PC-9 (cell line): ENCODE data around the gene FPGS. TPM values are rescaled to one million over a fixed set of nuclear protein-coding genes. Genes with fewer than 3 reads are reported as not detected.

Experiments
- BruUV-seq: library from RNA; stranded (reverse); fragments of 400-500 nt; replicated peaks from 2 replicates; lab custom pipeline; 2021; lab: Mats Ljungman, UMichigan
- CTCF ChIA-PET: fragments of 300-600 bp; sonication (Branson Sonifier 250); formaldehyde crosslinking; loops from one replicate; lab custom pipeline; 2022; ENCODE audit warnings: antibody characterized with exemption; lab: Charles Lee
- POLR2A ChIA-PET: fragments of 300-600 bp; sonication (Branson Sonifier 250); formaldehyde crosslinking; loops from one replicate; lab custom pipeline; 2022; ENCODE audit warnings: antibody characterized with exemption; ENCODE audit not compliant: unreplicated experiment; lab: Charles Lee
- DNase-seq, 2 experiments: peaks; one replicate each; pipeline versions ENCODE4 v3.0.0 to v3.0.0-alpha.2; 2015 to 2022; ENCODE audit warnings: mixed read lengths in 1 of 2
- H2AFZ ChIP-seq: fragments of 200-600 bp; sonication (generic); 2 replicates; pipeline ENCODE4 v1.8.1; 2017; ENCODE audit warnings: antibody characterized with exemption
- H3F3A ChIP-seq: fragments of 200-600 bp; sonication (generic); 2 replicates; pipeline ENCODE4 v1.8.1; 2017; ENCODE audit warnings: antibody characterized with exemption, mild to moderate bottlenecking, low read depth; ENCODE audit not compliant: insufficient read depth
- H3K27ac ChIP-seq: fragments of 200-600 bp; sonication (generic); 2 replicates; pipeline ENCODE4 v1.6.1; 2016; ENCODE audit warnings: mixed run types
- H3K27me3 ChIP-seq: fragments of 200-600 bp; sonication (generic); 2 replicates; pipeline ENCODE4 v1.6.1; 2016; ENCODE audit warnings: low read depth, mixed run types; ENCODE audit not compliant: insufficient read depth
- H3K36me3 ChIP-seq: fragments of 200-600 bp; sonication (generic); 2 replicates; pipeline ENCODE4 v1.6.1; 2016; ENCODE audit warnings: low read depth, mixed run types
- H3K4me1 ChIP-seq: fragments of 200-600 bp; sonication (generic); replicated peaks from 2 replicates; pipeline ENCODE4 v1.6.1; 2016; ENCODE audit warnings: mixed run types; ENCODE audit not compliant: insufficient read depth
- H3K4me2 ChIP-seq: fragments of 200-600 bp; sonication (generic); 2 replicates; pipeline ENCODE4 v1.6.1; 2017; ENCODE audit warnings: mixed run types
- H3K4me3 ChIP-seq: fragments of 200-600 bp; sonication (generic); 2 replicates; pipeline ENCODE4 v1.6.1; 2016; ENCODE audit warnings: mixed run types
- H3K79me2 ChIP-seq: fragments of 200-600 bp; sonication (generic); 2 replicates; pipeline ENCODE4 v1.6.1; 2017; ENCODE audit warnings: low read depth, mixed run types
- H3K9me2 ChIP-seq: fragments of 200-600 bp; sonication (generic); 2 replicates; pipeline ENCODE4 v1.8.1; 2017; ENCODE audit warnings: mild to moderate bottlenecking; ENCODE audit not compliant: insufficient read depth
- H3K9me3 ChIP-seq: fragments of 200-600 bp; sonication (generic); 2 replicates; pipeline ENCODE4 v1.8.1; 2016; ENCODE audit warnings: low read depth; ENCODE audit not compliant: insufficient read depth
- H4K20me1 ChIP-seq: fragments of 200-600 bp; sonication (generic); 2 replicates; pipeline ENCODE4 v1.8.1; 2017; ENCODE audit not compliant: insufficient read depth
- CTCF ChIP-seq: fragments of 200-600 bp; sonication (generic); conservative IDR thresholded peaks from 2 replicates; pipeline ENCODE4 v1.6.1; 2017; ENCODE audit warnings: mixed run types, antibody characterized with exemption, mild to moderate bottlenecking, moderate library complexity
- EZH2 ChIP-seq: fragments of 200-600 bp; sonication (generic); IDR thresholded peaks from 2 replicates; pipeline ENCODE4 v1.8.0; 2017; ENCODE audit warnings: antibody characterized with exemption, low read depth
- intact Hi-C: fragments of 100-400 bp; cut with micrococcal nuclease; formaldehyde crosslinking; loops from one replicate; pipeline ENCODE4 v1.10.0; 2022; ENCODE audit not compliant: unreplicated experiment
- total RNA-seq: library from RNA; stranded (reverse); gene quantifications from 2 replicates; pipeline ENCODE4 v1.2.3, GENCODE V29; 2021

FPGS gene
- total RNA-seq, 1 experiment from 2014 or later, result 152 TPM

DNA sequence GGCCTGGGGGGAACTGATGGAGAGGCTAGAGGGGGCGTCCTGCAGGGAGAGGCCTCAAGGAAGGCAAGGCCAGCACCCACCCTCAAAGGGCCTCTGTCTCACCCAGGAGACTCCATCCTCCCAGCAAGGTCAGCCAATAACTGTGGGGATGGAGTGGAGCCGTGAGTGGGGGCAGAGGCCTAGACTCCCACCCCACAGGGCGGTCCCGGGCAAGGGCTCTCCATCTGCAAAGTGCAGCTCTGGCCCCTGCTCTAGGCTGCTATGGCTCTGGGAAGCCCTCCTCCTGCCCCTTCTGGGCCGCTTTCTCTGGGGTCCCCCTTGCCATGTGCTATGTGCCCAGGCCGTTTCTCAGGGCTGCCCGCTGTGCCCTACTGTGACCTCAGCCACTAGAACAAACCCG lies 14.0 kb downstream of the FPGS start:
- Histone ChIP-seq H3K27me3 (no peaks in the 10 kb centered on the region), H3K79me2 (no peaks in the 10 kb centered on the region), H4K20me1 (0 out of 2 replicates have a peak, but pooled peaks cover 8% of the 10 kb centered on the region), H3K27ac (no peak overlapping the region), H3K4me1 (no peaks in the 10 kb centered on the region), H3K9me3 (no peaks in the 10 kb centered on the region), H3K4me3 (no peak overlapping the region), H3K4me2 (no peak overlapping the region), H3K9me2 (no peaks in the 10 kb centered on the region), H2AFZ (no peak overlapping the region), H3F3A (0 out of 2 replicates have a peak, but pooled peaks cover 10% of the 10 kb centered on the region), H3K36me3 (0 out of 2 replicates have a peak, but pooled peaks cover 12% of the 10 kb centered on the region)
- DNase-seq, result no peak
- intact Hi-C loops, result no loop called here
- POLR2A ChIA-PET, result no interaction called here
- TF ChIP-seq EZH2 (no peak), CTCF (no peak)
- BruUV-seq, result no TSS peak
- CTCF ChIA-PET, result no interaction called here

- Histone ChIP-seq H4K20me1 (0 out of 2 replicates have a peak, but pooled peaks cover 1% of the 10 kb centered on the region), H3K4me2 (no peak overlapping the region), H3K27ac (no peak overlapping the region), H3K36me3 (0 out of 2 replicates have a peak, but pooled peaks cover under 1% of the 10 kb centered on the region), H3F3A (peaks cover 20% of the 10 kb centered on the region; the same call in 1 of the 2 replicates), H3K79me2 (no peaks in the 10 kb centered on the region), H3K4me1 (no peaks in the 10 kb centered on the region), H2AFZ (no peak overlapping the region), H3K4me3 (no peak overlapping the region), H3K9me2 (no peaks in the 10 kb centered on the region), H3K9me3 (no peaks in the 10 kb centered on the region), H3K27me3 (no peaks in the 10 kb centered on the region)
- TF ChIP-seq EZH2 (no peak), CTCF (no peak)
- ChIA-PET CTCF (no interaction called here), POLR2A (interaction anchor here (0.7 to 0.9 kb wide), 2 partner anchors 17 to 257 kb away, joined by 4 to 5 read pairs; no protein-coding TSS in a partner anchor)
- no peak for DNase-seq
- no TSS peak for BruUV-seq
- intact Hi-C loops, result no loop called here
These were observed 15.3 kb downstream of the FPGS start for GRCh38 chr9:127817881-127818434.

GRCh38 chr9:127818574-127818973 lies 15.9 kb downstream of the FPGS start:
- Histone ChIP-seq H3K9me2 (no peaks in the 10 kb centered on the region), H3K27me3 (no peaks in the 10 kb centered on the region), H3K36me3 (no peaks in the 10 kb centered on the region), H3K4me3 (no peak overlapping the region), H2AFZ (no peak overlapping the region), H3K4me2 (no peak overlapping the region), H3K27ac (no peak overlapping the region), H3K79me2 (no peaks in the 10 kb centered on the region), H3K9me3 (no peaks in the 10 kb centered on the region), H3K4me1 (no peaks in the 10 kb centered on the region), H4K20me1 (no peaks in the 10 kb centered on the region), H3F3A (peaks cover 26% of the 10 kb centered on the region; the same call in 1 of the 2 replicates)
- ChIA-PET CTCF (no interaction called here), POLR2A (no interaction called here)
- intact Hi-C loops, result no loop called here
- no TSS peak for BruUV-seq
- DNase-seq, result no peak
- no peak for TF ChIP-seq EZH2
- TF ChIP-seq CTCF, result no peak
